Heart left ventricle (tissue), 13 donors: ENCODE results near the gene MAPK1IP1L.

Experiments used
- CTCF ChIP-seq, 12 donors: fragments of 200-600 bp; sonication (generic) in 4 of 12; IDR thresholded peaks; one replicate each; pipeline versions ENCODE4 v1.5.0 to v1.8.0; 2018 to 2022; ENCODE audit warnings: antibody characterized with exemption in 12 of 12, mild to moderate bottlenecking in 5 of 12
- POLR2A ChIP-seq, 2 donors: fragments of 450-650 bp; IDR thresholded peaks; one replicate each; pipeline ENCODE4 v1.6.1; 2017; ENCODE audit warnings: antibody characterized with exemption in 2 of 2, mild to moderate bottlenecking in 2 of 2, moderate library complexity in 2 of 2
- donor health status: ischemic (EF 13 %, LVEDD 7.1; RV severe dilation, severe dysfunction).
- donor health status: DM: no; HTN: yes; CAD: no.
- donor health status: DM: no; HTN: no; CAD: no.
- donor health status: ischemic (EF 25% LVEDD 6.9; RV normal size, moderate dysfunction).
- donor health status: ischemic (EF 25% LVEDD 5.7; RV mildly dilated, moderate dysfunction).
- donor health status: ischemic (EF 35%, LVEDD 5.7; RV mildly dilated, moderate dysfunction).
- donor health status: nonischemic (EF 11% LVEDD 7.7; RV severe dilation, severe dysfunction).
- donor health status: DM: yes; HTN: yes; CAD: no.
- donor health status: PGD.
- donor health status: ischemic (EF 29% LVEDD 5.4; RV normal size, mild dysfunction).
- donor health status: nonischemic (EF 23%, LVEDD 6.1; RV moderate dilation, normal function).

- TF ChIP-seq POLR2A (IDR thresholded peaks at IDR 0.05) = no peak
- no peak for TF ChIP-seq CTCF (IDR thresholded peaks at IDR 0.05)
These were observed 7.9 kb upstream of the MAPK1IP1L start for GRCh38 chr14:55043528-55043927.
